Measurements from ENCODE around the gene ZNF512. TPM values are rescaled to one million over a fixed set of nuclear protein-coding genes. Genes with fewer than 3 reads are reported as not detected.
"Not testable (repeated sequence)": the region's sequence is repeated elsewhere in the genome, so short reads cannot be mapped to it uniquely, and the experiment has no call there.

The ZNF512 gene
- total RNA-seq, 4 donors from 2014 or later: 8.1 to 23.5 (median 20.6) TPM

- no peak for TF ChIP-seq EP300 (IDR thresholded peaks at IDR 0.05)
- no peak for TF ChIP-seq CTCF (IDR thresholded peaks at IDR 0.05)
- no peak for TF ChIP-seq POLR2AphosphoS5 (IDR thresholded peaks at IDR 0.05)
- no peak for TF ChIP-seq POLR2A (IDR thresholded peaks at IDR 0.05)
- no peak for DNase-seq (ENCODE audit: low spot score in 2 of 2)
- H3K36me3 ChIP-seq: peaks cover 53% of the 10 kb centered on the region
- H3K4me1 ChIP-seq: no peaks in the 10 kb centered on the region
- no peak overlapping the region for H3K4me3 ChIP-seq
- WGBS: 91% methylated on average over 2 of the region's 2 CpGs
- no peak overlapping the region for H3K27ac ChIP-seq
- no peaks in the 10 kb centered on the region for H3K27me3 ChIP-seq
- H3K9me3 ChIP-seq: no peaks in the 10 kb centered on the region
Measured at GRCh38 chr2:27613985-27614384, 31.1 kb downstream of the ZNF512 start.

- no peak overlapping the region for H3K27ac ChIP-seq
- H3K27me3 ChIP-seq: no peaks in the 10 kb centered on the region
- TF ChIP-seq POLR2A (IDR thresholded peaks at IDR 0.05): no peak
- TF ChIP-seq CTCF (IDR thresholded peaks at IDR 0.05): no peak
- no peak overlapping the region for H3K4me3 ChIP-seq
- no peaks in the 10 kb centered on the region for H3K9me3 ChIP-seq
- no peak for DNase-seq (ENCODE audit: low spot score in 2 of 2)
- peaks cover 52% of the 10 kb centered on the region for H3K36me3 ChIP-seq
- no peaks in the 10 kb centered on the region for H3K4me1 ChIP-seq
- 100% methylated on average over 3 of the region's 3 CpGs for WGBS
Measured at GRCh38 chr2:27615316-27615715, 32.5 kb downstream of the ZNF512 start.

- WGBS: 66% methylated on average over 1 of the region's 1 CpG
- Histone ChIP-seq H3K27ac (no peak overlapping the region), H3K27me3 (no peaks in the 10 kb centered on the region), H3K9me3 (no peaks in the 10 kb centered on the region), H3K4me1 (peaks cover 4% of the 10 kb centered on the region), H3K36me3 (peaks cover 69% of the 10 kb centered on the region), H3K4me3 (no peak overlapping the region)
- no peak for TF ChIP-seq EP300 (IDR thresholded peaks at IDR 0.05)
- TF ChIP-seq POLR2A (IDR thresholded peaks at IDR 0.05): no peak
- no peak for TF ChIP-seq POLR2AphosphoS5 (IDR thresholded peaks at IDR 0.05)
- DNase-seq (ENCODE audit: low spot score in 2 of 2): no peak
Measured at GRCh38 chr2:27621524-27621923, 38.7 kb downstream of the ZNF512 start.

- no peak for TF ChIP-seq POLR2AphosphoS5 (IDR thresholded peaks at IDR 0.05)
- no peak for TF ChIP-seq POLR2A (IDR thresholded peaks at IDR 0.05)
- TF ChIP-seq EP300 (IDR thresholded peaks at IDR 0.05): no peak
- no peak for TF ChIP-seq CTCF (IDR thresholded peaks at IDR 0.05)
- DNase-seq (ENCODE audit: low spot score in 2 of 2): no peak
Measured at GRCh38 chr2:27622921-27623384, 40.1 kb downstream of the ZNF512 start.

GRCh38 chr2:27624943-27625342 is 42.1 kb downstream of the ZNF512 start:
- no peak overlapping the region for H3K27ac ChIP-seq
- no peak overlapping the region for H3K4me3 ChIP-seq
- no peak for DNase-seq (ENCODE audit: low spot score in 2 of 2)
- peaks cover 31% of the 10 kb centered on the region for H3K4me1 ChIP-seq
- H3K27me3 ChIP-seq: no peaks in the 10 kb centered on the region
- no peaks in the 10 kb centered on the region for H3K9me3 ChIP-seq
- peaks cover 39% of the 10 kb centered on the region for H3K36me3 ChIP-seq
- TF ChIP-seq EP300 (IDR thresholded peaks at IDR 0.05): no peak
- TF ChIP-seq POLR2AphosphoS5 (IDR thresholded peaks at IDR 0.05): no peak
- no peak for TF ChIP-seq POLR2A (IDR thresholded peaks at IDR 0.05)
- no peak for TF ChIP-seq CTCF (IDR thresholded peaks at IDR 0.05)

More at GRCh38 chr2:27622921-27623384, 40.1 kb downstream of the ZNF512 start:
- H3K4me3 ChIP-seq: no peak overlapping the region
- H3K36me3 ChIP-seq: peaks cover 54% of the 10 kb centered on the region
- no peaks in the 10 kb centered on the region for H3K9me3 ChIP-seq
- H3K4me1 ChIP-seq: peaks cover 18% of the 10 kb centered on the region
- H3K27ac ChIP-seq: no peak overlapping the region
- WGBS: 78% methylated on average over 3 of the region's 3 CpGs
- no peaks in the 10 kb centered on the region for H3K27me3 ChIP-seq

- not testable (repeated sequence) for H3K27ac ChIP-seq; H3K27me3 ChIP-seq; H3K9me3 ChIP-seq; H3K4me3 ChIP-seq; DNase-seq (ENCODE audit: low spot score in 2 of 2)
- peaks cover 35% of the 10 kb centered on the region for H3K36me3 ChIP-seq
- H3K4me1 ChIP-seq: peaks cover 33% of the 10 kb centered on the region
- whole genome bisulfite sequencing: 87% methylated on average over 1 of the region's 1 CpG
Measured at GRCh38 chr2:27626323-27626722, 43.5 kb downstream of the ZNF512 start.

- H3K9me3 ChIP-seq; DNase-seq (ENCODE audit: low spot score in 2 of 2); H3K4me3 ChIP-seq; H3K27me3 ChIP-seq; H3K27ac ChIP-seq: not testable (repeated sequence)
- 45% methylated on average over 3 of the region's 3 CpGs for WGBS
- Histone ChIP-seq H3K4me1 (peaks cover 33% of the 10 kb centered on the region), H3K36me3 (peaks cover 33% of the 10 kb centered on the region)
Measured at GRCh38 chr2:27626921-27627320, 44.1 kb downstream of the ZNF512 start.

Measured in suprapubic skin (tissue), 4 donors.